ENCODE measurements around the gene KRTAP5-5.

DNA sequence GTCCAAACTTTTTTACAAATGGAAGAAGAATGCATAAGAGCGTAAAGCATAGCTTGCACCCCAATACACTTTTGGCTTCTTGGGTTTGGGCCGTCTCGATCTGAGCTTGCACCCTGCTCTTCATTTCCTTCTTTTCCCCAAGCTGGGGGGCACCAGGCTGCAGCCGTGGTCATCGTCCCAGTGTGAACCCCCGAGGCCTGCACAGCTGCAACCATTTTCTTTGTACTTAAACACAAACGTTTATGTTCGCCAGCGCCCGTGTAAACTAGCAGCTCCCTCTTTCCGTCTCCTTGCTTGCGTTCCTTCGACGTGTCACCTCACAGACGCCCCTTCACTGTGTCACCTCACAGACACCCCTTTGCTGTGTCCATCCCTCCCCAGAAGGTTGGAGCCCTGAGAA lies 10.1 kb downstream of the KRTAP5-5 start:
- peak in 1 of 3 experiments; percentile 8 for TF ChIP-seq CTCF (optimal IDR thresholded peaks at IDR 0.05 in 1 of 3, IDR thresholded peaks at IDR 0.05 in 1 of 3, conservative IDR thresholded peaks at IDR 0.05 in 1 of 3; ENCODE audit: extremely low read depth in 1 of 3, insufficient read depth in 2 of 3, low read length in 3 of 3)
- TF ChIP-seq EZH2 (IDR thresholded peaks at IDR 0.05; ENCODE audit: low read length), result no peak
